Panc1 (cell line): ENCODE data around the gene EXOC6B.

Source experiments
- POLR2AphosphoS5 ChIP-seq: IDR thresholded peaks from 2 replicates; pipeline ENCODE4 v1.6.1; 2012; ENCODE audit warnings: mild to moderate bottlenecking, low read depth, low read length, moderate library complexity
- TCF7L2 ChIP-seq: IDR thresholded peaks from 2 replicates; pipeline ENCODE4 v1.6.1; 2011; ENCODE audit warnings: mild to moderate bottlenecking, low read depth, low read length, inconsistent platforms
- TF ChIP-seq, protein P1 (sequence below): fragments of 450-650 bp; IDR thresholded peaks from 2 replicates; pipeline ENCODE4 v1.5.1; 2017; ENCODE audit warnings: mild to moderate bottlenecking
- TF ChIP-seq, protein P2 (sequence below), 2 experiments: IDR thresholded peaks; 2 replicates each; pipeline ENCODE4 v1.6.1; 2011 to 2012; ENCODE audit warnings: low read depth in 2 of 2, control low read depth in 1 of 2, low read length in 1 of 2, mild to moderate bottlenecking in 1 of 2, moderate library complexity in 1 of 2; ENCODE audit not compliant: insufficient read depth in 1 of 2

- TF ChIP-seq, protein P1, sequence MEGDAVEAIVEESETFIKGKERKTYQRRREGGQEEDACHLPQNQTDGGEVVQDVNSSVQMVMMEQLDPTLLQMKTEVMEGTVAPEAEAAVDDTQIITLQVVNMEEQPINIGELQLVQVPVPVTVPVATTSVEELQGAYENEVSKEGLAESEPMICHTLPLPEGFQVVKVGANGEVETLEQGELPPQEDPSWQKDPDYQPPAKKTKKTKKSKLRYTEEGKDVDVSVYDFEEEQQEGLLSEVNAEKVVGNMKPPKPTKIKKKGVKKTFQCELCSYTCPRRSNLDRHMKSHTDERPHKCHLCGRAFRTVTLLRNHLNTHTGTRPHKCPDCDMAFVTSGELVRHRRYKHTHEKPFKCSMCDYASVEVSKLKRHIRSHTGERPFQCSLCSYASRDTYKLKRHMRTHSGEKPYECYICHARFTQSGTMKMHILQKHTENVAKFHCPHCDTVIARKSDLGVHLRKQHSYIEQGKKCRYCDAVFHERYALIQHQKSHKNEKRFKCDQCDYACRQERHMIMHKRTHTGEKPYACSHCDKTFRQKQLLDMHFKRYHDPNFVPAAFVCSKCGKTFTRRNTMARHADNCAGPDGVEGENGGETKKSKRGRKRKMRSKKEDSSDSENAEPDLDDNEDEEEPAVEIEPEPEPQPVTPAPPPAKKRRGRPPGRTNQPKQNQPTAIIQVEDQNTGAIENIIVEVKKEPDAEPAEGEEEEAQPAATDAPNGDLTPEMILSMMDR: no peak
- TF ChIP-seq TCF7L2 (no peak), POLR2AphosphoS5 (no peak)
- TF ChIP-seq, protein P2, sequence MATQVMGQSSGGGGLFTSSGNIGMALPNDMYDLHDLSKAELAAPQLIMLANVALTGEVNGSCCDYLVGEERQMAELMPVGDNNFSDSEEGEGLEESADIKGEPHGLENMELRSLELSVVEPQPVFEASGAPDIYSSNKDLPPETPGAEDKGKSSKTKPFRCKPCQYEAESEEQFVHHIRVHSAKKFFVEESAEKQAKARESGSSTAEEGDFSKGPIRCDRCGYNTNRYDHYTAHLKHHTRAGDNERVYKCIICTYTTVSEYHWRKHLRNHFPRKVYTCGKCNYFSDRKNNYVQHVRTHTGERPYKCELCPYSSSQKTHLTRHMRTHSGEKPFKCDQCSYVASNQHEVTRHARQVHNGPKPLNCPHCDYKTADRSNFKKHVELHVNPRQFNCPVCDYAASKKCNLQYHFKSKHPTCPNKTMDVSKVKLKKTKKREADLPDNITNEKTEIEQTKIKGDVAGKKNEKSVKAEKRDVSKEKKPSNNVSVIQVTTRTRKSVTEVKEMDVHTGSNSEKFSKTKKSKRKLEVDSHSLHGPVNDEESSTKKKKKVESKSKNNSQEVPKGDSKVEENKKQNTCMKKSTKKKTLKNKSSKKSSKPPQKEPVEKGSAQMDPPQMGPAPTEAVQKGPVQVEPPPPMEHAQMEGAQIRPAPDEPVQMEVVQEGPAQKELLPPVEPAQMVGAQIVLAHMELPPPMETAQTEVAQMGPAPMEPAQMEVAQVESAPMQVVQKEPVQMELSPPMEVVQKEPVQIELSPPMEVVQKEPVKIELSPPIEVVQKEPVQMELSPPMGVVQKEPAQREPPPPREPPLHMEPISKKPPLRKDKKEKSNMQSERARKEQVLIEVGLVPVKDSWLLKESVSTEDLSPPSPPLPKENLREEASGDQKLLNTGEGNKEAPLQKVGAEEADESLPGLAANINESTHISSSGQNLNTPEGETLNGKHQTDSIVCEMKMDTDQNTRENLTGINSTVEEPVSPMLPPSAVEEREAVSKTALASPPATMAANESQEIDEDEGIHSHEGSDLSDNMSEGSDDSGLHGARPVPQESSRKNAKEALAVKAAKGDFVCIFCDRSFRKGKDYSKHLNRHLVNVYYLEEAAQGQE (IDR thresholded peaks at IDR 0.05; ENCODE audit: insufficient read depth in 1 of 2, low read depth in 2 of 2, low read length in 1 of 2): no peak
These were observed 693.7 kb downstream of the EXOC6B start for GRCh38 chr2:72131916-72132841.
